Stimulated activated CD8-positive, alpha-beta memory T cell treated with anti-CD3 and anti-CD28 coated beads, Interleukin-4, amount 100 ng/mL, for 48 hours (primary cell): Measurements from ENCODE around the gene TMEM108.
A peak's percentile ranks its signal among the peaks of the same experiment; 100 is the strongest.

Experiments
- DNase-seq: peaks from one replicate; pipeline ENCODE4 v3.0.0-alpha.2; 2020

The TMEM108 gene

DNA sequence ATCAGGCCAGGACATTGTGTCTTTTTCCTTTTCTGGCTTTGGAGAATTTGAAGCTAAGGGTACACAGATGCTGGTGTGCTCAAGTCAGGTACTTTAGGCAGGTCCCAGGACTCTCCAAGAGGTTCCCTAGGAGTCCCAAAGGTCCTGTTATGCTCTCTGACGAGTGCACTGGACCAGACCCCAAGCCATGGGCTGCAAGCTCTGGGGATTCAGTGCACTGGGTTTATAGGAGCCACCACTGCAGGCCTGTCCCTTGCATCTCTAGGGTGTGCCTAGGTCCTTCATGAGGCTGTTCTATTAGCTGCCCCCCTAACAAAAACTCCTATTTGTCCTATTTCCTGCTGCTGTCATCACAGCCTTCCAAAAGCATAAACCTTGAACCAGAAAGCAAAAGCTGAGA lies 329.8 kb downstream of the TMEM108 start:
- DNase-seq = no peak

DNA sequence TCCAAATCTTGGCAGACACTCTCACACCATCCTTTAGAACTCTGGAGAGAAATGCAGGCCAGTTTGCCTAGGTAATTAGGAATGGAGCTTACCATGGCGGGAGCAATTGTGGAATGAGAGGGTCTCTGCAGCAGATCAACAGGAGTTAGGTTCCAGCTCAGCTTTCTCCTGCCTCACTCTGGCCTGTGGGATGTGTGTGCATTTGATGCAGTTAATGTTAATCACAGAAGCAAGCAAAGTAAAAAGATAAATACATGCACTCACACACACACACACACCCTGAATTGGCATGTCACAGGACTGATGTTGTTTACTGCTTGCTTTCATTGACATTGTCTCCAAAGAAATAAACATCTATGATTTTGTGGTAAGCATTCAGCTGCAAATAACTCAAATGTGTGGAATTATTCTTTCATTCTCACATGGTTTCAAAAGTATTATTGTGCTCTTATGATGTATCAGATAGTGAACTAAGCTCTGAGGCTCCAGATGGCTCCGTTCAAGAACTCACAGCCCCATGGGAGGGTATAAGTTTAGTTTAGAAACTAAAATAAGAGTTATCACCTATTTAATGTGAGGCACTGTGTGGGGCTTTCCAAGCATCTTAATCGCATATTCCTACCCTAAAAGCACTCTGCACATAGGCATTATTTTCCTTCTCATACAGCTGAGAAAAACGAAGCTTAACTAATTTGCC lies 330.3 kb downstream of the TMEM108 start:
- DNase-seq = no peak

DNA sequence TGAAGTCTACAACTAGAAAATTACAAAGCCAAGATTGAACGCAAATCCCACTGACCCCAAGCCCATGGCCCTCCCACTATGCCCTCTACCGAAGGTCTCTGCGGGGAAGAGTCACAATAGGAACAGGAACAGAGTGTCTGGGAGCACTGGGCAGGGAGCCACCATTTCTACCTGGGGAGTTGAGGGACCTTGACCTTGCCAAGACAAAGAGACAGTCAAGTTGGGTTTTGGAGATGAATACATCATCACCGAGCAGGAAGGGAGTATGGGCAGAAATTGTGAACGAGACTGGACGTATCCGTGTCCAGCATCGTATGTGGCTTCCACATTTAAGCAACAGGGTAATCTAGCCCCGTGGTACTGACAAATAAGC lies 330.9 kb downstream of the TMEM108 start:
- DNase-seq = no peak

DNA sequence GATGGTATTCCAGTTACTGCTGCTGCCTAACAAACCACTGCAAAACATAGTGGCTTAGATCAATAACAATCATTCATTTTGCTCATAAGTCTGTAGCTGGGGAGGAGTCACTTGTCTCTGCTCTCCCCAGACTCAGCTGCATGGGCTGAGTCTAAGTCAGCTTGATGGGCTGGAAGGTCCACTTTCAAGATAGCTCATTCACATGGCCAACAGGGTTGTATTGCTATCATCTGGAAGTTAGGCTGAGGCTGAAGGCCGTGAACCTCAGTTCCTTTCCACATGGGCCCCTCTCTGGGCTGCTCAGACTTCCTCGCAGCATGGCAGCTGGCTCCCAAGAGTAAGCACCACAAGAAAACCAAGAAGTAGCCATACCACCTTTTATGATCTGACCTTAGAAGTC lies 333.0 kb downstream of the TMEM108 start:
- DNase-seq = no peak

DNA sequence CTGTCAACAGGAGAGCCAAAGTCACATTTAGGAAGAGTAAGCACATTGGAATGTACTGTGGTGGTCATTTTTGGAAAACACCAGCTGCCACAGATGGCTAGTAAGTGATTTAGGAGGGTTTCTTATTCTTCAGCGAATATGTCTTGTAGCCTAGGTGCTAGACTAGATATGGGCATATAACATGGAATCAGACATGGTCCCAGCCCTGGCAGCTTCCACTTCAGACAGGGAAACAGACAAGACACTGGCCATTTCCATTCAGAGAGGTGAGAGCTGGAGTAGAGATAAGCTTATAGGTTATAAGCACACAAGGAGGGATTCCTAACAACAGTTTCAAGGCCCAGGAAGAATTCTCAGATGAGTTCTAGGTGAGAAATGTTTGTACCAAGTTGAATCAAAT lies 333.5 kb downstream of the TMEM108 start:
- no peak for DNase-seq

DNA sequence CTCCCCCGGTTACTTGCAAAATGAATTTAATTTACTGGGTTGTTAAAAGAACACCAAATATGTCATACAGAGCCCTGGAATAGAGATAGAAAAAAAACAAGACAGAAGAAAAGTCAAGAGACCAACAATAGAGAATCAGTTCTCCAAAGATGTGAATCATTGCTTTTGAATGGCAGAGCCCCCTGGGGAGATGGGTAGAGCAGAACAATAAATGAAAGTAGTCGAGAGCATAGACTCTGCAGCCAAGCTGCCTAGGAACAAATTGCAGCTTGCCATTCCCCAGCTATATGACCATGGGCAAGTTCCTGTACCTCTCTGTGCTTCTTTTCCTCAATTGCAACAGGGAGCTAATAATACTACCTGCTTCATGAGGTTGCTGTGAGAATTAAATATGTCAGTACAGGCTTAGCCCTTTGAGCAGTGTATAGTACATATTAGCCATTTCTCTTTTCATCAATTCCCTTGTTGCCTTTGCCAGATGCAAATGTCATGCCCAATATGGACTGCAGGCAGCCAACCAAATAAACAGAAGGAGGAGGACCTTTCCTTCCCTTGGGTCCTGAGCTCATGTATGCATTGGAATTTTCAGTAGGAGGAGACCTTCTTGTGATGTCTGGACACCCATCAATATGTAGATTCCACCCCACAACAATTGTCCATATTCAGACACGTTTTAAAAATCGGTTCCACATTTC lies 336.7 kb downstream of the TMEM108 start:
- DNase-seq = no peak

DNA sequence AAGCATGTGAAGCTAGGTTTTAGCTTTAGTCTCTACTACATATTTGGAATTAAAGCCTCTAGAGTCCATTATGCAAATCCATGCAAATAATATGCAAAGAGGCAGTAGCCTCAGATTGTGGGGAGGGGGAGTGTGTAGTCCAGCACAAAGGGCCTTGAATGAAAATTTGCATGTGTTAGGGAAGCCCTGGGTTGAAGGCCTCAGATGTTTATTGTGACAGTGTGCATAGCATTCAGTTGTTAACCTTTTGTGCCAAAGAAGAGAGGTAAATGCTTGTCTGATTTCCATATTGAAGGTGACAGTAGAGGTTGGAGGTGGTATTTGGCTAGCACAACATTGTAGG lies 337.2 kb downstream of the TMEM108 start:
- no peak for DNase-seq

DNA sequence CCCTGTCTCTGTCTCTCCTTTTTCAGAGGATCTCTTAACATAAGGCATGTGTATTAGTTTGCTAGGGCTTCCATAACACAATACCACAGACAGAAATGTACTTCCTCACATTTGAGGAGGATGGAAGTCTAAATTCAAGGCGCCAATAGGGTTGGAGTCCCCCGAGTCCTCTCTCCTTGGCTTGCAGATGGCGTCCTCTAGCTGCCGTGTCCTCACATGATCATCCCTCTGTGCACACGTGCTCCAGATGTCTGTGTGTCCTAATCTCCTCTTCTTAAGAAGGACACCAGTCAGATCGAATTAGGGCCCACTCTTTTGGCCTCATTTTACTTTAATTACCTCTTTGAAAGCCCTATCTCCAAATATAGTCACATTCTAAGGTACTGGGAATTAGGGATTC lies 338.6 kb downstream of the TMEM108 start:
- no peak for DNase-seq

DNA sequence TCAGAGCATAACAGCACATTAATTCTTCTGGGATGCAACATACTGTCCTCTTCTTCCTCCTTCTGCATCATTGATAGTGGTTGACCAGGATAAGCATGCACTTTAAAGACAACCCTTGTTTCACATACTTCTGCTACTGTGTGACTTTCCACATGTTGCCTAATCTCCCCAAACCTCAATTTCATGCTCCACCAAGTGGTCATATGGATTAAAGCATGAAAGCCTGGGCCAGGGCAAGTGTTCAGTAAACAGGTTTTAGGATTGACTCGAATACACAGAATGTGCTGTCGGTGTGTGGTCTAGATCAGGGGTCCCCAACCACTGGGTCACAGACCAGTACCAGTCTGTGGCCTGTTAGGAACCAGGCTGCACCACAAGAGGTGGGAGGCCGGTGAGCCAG lies 339.2 kb downstream of the TMEM108 start:
- DNase-seq = no peak

DNA sequence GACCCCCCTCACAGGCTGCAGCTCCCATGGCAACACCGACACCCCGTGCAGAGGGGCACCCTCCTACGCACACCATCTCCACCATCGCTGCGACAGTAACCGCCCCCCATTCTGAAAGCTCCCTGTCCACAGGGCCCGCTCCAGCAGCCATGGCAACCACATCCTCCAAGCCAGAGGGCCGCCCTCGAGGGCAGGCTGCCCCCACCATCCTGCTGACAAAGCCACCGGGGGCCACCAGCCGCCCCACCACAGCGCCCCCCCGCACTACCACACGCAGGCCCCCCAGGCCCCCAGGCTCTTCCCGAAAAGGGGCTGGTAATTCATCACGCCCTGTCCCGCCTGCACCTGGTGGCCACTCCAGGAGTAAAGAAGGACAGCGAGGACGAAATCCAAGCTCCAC lies 341.7 kb downstream of the TMEM108 start:
- no peak for DNase-seq

DNA sequence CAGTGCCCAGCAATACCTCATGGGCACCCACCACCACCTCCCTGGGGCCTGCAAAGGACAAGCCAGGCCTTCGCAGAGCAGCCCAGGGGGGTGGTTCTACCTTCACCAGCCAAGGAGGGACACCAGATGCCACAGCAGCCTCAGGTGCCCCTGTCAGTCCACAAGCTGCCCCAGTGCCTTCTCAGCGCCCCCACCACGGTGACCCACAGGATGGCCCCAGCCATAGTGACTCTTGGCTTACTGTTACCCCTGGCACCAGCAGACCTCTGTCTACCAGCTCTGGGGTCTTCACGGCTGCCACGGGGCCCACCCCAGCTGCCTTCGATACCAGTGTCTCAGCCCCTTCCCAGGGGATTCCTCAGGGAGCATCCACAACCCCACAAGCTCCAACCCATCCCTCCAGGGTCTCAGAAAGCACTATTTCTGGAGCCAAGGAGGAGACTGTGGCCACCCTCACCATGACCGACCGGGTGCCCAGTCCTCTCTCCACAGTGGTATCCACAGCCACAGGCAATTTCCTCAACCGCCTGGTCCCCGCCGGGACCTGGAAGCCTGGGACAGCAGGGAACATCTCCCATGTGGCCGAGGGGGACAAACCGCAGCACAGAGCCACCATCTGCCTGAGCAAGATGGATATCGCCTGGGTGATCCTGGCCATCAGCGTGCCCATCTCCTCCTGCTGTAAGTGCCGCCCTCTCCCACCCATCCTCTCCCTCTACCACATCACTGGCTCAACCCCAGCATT lies 342.5 kb downstream of the TMEM108 start:
- no peak for DNase-seq

DNA sequence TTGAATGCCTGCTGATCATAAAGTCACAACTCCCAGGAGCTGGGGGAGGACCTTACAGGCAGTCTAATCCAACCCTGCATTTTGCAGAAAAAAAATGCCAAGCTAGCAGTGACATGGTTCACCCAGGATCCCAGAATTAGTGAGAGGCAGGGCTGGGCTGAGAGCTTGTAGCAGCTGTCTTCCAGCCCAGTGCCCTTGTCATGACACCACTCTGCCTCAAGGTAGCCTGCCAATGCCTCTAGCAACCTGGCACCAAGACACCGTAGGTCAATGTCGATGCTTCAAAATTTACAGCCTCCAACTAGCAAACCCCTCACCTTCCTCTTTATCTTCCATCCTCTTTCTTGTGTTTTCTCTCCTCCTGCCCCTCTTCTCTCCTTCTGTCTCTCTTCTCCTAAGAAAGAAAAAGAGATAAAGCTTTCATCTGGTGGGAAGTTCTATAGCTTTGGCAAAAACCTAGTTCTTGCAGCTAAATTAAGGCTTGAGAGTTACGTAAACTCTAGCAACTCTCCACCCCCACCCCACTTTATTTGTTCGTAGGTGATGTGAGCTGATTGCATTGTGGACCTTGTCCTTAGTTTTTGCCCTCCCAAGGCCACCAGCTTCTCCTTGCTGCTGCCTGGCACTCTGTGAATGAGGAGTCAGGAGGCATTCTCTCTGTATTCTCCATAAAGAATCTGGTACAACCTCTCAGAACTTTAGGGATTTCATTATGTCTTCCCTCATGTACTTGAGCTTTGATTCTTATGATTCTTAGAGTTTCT lies 343.3 kb downstream of the TMEM108 start:
- no peak for DNase-seq

DNA sequence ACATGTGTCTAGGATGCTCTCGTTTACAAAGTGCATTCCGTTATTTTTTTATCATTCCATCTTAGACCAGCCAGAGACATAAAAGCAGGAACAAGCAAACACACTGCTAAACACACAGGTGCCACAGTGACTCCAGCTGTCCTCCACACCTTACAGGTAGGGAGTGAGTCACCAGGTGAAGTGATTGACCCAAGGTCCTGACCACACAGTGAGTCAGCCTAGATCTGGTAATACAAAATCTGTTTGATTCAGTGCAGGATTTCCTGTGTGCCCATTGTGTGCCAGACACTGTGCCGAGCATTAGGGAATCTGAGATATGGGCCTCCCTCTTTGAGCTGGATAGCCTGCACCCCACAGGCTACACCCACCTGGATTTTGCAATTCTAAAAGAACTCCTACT lies 345.0 kb downstream of the TMEM108 start:
- no peak for DNase-seq

DNA sequence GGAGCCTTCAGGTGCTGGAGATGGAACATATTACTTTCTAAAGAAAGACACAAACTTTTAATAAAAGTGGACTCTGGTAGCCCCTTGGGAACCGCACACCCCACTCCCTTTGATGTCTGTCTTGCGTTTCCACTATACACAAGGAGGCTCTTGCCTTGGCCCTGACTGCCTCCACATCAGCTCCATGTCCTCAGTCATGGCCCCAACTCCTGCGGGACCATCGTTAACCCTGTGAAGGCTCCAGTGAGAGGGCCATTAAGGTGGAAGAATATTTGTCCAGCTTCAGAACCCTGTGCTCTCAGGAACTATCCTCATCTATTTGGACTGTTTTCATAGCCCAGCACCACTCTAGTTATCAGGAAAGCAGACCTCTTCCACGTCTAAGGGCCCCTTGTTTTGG lies 345.6 kb downstream of the TMEM108 start:
- no peak for DNase-seq

DNA sequence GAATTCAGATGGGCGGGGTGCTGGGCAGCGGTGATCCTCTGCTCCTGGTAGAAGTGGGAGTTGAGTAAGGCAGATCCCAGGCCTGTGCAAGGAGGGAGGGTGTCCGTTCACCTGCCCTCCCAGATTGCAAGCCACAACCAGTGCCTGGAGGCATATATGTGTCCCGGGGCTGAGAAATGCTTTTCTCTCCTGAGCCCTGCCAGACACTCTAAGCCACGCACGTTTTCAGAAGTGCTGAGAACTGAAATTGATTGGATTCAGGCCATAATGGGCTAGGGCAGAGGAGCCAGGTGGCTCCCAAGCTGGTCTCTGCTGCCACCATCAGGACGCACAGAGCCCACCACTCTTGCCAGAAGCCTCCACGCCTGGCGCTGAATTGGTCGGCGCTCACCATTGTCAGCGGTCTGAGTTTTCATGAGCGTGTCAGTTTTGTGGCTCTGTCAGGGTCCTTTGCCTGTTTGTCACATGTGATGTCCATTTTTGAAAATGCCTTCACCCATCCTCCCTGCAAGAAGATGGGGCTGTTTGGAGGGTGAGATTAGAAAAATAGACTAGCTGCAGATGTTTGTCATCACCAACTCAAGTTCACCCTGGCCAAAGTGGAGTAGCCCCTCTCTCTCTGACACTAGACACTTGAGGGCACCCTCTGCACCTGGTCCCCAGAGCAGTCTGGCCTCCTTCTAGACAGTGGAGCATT lies 346.3 kb downstream of the TMEM108 start:
- DNase-seq = peak; percentile 55

DNA sequence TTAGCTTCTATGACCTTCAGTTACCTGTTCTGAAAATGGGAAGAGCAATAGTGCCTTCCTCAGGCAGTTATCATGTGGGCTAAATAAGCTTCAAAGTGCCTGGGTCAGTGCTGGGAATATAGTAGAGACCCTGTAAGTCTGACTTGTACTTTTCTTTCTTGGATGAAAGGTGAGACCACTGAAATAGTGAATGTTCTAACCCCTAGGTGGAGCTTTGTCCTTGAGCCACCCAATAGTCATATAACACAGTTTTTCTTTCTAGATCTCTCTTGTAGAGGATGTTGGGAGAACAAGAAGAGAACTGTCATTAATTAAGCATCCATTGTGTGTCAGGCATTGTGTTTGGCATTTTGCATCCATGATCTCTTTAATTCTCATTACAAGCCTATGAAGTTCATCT lies 348.7 kb downstream of the TMEM108 start:
- DNase-seq = no peak

DNA sequence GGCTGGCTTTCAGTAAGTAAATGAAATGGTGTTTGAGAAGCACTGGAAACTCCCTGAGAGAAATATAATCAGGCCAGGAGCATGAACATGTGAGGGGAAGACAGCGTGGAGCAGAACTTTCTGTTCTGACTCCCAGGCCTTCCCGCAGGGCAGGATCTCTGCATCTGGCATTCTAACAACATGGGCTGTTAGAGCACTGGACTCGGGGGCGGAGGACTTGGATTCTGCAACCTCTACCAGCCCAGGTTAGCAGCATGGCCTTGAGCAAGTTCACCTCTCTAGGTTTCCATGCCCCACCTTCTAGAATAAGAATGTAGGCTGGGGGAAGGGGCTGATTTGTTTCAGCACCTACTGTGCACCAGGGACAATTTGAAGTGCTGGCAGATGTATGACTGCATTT lies 349.1 kb downstream of the TMEM108 start:
- no peak for DNase-seq

DNA sequence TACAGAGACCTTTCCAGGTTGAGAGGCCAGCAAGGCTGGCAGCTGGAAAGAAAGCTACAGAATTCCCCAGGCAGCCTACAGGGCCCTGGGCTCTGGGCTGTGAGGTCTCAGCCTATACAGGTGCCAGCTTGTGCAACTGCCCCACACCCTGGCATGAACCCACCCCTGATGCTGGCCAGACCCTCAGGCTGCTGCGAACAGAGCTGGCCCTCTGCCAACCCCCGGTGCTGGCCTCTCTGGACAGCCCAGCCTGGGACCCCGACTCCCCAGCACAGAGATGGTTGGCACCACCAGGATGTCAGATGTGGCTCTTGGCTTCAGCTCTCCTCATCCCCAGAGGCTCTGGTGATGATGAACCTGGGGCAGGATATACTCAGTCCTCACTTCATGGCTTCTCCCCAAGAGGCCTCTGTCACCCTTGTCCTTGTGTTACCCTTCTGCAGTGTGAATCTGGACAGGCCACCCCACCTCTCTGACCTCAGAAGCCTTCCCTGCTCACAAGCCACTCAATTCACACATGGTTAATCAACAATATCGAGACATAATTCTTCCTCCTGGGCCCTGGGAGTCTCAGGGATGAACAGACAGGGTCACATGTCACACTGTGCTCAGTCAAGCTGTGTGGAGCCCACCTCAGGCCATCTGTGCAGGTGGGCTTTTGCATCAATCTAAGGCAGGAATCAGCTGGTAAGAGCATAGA lies 350.7 kb downstream of the TMEM108 start:
- DNase-seq = no peak

DNA sequence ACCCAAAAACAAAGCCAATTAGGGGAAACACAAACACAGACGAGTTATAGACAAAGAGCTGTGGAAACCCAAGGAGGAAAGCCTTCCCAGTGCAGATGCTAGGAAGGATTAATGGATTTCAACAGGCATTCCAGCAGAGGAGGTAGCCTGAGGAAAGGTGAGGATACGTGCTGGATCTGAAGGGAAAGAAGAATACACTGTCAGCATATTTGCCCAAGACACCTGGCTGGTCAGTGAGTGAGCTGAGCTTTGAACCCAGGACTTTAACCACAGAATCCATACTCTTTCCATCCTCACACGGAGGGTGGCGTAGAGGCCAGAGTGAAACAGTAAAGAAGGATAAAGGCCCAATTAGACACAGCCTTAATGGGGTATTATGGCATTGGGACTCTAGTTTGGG lies 352.5 kb downstream of the TMEM108 start:
- DNase-seq = no peak

DNA sequence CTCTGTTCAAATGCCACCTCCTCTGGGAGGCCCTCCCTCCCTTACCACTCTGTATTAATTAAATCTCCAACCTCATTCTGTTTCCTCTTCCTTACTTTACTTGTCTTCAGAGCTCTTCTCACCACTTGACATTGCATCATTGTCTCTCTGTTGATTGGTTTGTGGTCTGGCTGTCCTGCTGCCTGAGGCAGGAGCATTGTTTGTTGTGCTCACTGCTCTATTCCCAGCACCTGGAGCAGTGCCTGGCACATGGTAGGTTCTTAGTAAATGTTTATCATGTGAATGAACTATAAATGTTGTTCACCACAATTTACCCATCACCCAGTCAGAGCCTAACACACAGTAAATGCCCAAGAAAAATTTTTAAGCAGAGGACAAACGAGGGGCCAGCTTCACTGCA lies 355.0 kb downstream of the TMEM108 start:
- no peak for DNase-seq

DNA sequence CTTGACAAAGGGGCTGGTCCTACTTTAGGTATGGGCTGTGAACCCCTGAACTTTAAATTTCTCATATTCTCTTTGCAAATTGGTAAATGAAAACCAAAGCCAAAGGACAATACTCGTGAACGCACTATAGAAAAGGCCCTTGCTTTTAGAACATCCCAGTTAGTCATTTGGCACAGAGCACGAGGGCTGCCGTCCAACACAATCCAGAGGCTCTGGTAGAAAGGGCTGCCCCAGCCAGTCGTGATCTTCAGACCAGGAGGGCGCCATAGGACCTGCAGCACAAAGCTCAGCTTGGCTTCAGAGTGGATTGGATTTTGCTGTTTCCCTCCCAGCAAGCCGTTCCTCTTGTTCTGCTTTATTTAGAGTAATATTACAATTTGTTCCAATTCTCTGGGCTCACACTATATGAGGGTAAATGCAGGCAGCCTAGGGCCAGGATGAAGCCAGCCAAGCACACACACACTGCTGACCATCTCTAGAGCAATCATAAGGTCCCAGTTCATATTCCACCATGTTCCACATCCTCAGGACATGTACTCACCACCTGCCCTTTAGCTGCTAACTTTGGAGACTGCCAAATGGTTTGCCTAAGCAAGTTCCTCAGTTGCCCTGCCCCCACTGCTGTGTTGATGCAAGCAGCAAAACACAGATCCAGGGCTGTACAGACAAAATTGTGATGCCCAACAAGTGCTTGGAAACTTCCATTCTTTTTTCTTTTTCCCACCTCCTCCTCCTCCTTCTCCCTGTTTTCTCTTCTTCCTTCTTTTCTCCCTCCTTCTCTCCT lies 355.7 kb downstream of the TMEM108 start:
- no peak for DNase-seq
